ENCODE data around the gene TXNRD2. TPM values are rescaled to one million over a fixed set of nuclear protein-coding genes. Genes with fewer than 3 reads are reported as not detected.
A peak's percentile ranks its signal among the peaks of the same experiment; 100 is the strongest.

TXNRD2 gene
- total RNA-seq, 1 experiment from 2014 or later = 19.7 TPM

DNA sequence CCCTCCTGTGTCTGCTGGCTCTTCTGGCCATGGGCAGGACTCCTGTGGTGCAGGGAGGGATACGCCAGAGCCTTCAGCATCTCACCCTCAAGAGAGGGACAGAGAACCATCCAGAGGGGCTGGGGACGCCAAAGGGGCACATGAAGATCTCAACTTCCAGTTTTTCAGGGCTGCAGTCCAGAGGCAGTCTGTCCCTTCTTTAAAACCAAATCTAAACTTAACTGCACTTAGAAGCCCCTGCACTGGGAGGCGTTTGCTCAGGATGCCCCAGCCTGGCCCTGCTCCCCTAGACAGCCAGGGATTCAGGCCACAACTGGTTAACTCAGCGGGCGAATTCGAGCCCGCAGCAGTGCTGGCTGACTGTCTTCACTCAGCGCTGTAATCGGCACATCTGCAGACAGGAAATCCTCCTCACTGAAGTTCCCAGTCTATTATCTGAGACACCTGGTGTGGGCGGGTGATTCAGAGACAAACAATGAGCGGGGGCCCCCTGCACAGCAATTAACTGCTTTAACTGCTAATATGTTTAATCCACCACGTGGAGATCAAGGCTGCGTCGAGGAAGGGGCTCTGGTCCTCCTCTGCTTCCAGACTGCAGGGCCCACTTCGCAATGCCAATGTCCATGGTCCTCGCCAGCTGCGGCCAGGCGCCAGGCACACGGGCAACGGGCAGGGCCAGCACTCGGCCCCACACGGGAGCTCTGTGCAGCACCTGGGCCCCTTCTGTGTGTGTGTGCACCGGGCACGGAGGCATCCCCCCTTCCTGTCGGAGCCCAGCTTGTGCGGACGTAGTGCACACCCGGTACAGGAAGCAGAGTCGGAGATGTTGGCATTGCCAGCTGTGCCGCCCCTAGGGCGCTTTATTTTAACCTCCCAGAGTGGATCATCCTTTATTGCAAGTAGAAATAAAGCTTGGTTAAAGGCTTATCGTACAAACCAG, 50.0 kb downstream of the TXNRD2 start:
- intact Hi-C loops (cut with micrococcal nuclease) = no loop called here
- TF ChIP-seq SRF (IDR thresholded peaks at IDR 0.05; ENCODE audit: low read depth) (no peak), FOSL1 (IDR thresholded peaks at IDR 0.05; ENCODE audit: low read depth) (no peak), ELF1 (IDR thresholded peaks at IDR 0.05; ENCODE audit: borderline replicate concordance, low read depth) (no peak), EGR1 (IDR thresholded peaks at IDR 0.05; ENCODE audit: low read depth) (peak; percentile 81), CEBPB (IDR thresholded peaks at IDR 0.05; ENCODE audit: low read depth) (no peak)
- POLR2A ChIA-PET = interaction anchor here (0.7 kb wide), 1 partner anchor 13 kb away, joined by 3 read pairs; no protein-coding TSS in a partner anchor
- RAD21 ChIA-PET (ENCODE audit: low non-redundant PET in 1 of 2, low total read pairs in 2 of 2, uncharacterized antibody in 2 of 2, unreplicated experiment in 2 of 2) = no interaction called here
- Histone ChIP-seq H3K4me3 (replicated peaks in 1 of 2; ENCODE audit: low read depth in 1 of 2, low read length in 2 of 2) (peak overlapping the region in 1 of 2 experiments; percentile 24; a peak in 1 of 4 replicates), H3K9ac (ENCODE audit: low read length) (peak overlapping the region; percentile 35), H3K4me2 (ENCODE audit: low read length) (peak overlapping the region; percentile 73), H3K4me1 (ENCODE audit: control insufficient read depth in 1 of 2, insufficient read depth in 2 of 2, low read length in 2 of 2) (peaks cover 17 to 25% of the 10 kb centered on the region in 2 experiments), H3K9me2 (ENCODE audit: insufficient read depth) (no peaks in the 10 kb centered on the region), H3K79me2 (ENCODE audit: insufficient read depth, low read length) (no peaks in the 10 kb centered on the region), H4K20me1 (ENCODE audit: insufficient read depth) (no peaks in the 10 kb centered on the region), H3K27me3 (ENCODE audit: insufficient read depth, low read length) (no peaks in the 10 kb centered on the region), H3K9me3 (ENCODE audit: control insufficient read depth in 1 of 2, insufficient read depth in 1 of 2, low read depth in 1 of 2, low read length in 2 of 2) (no peaks in the 10 kb centered on the region), H2AFZ (ENCODE audit: low read depth, low read length, poor library complexity, severe bottlenecking) (no peak overlapping the region), H3K27ac (ENCODE audit: low read depth, low read length) (0 out of 2 replicates have a peak overlapping the region, but pooled peaks have one; percentile 22), H3K36me3 (ENCODE audit: control insufficient read depth in 1 of 2, insufficient read depth in 2 of 2, low read length in 2 of 2) (no peaks in the 10 kb centered on the region)
- ATAC-seq (peak; percentile 78), DNase-seq (ENCODE audit: low read depth, low spot score) (no peak)
- CTCF ChIA-PET = no interaction called here
- no TSS peak for BruUV-seq (replicated peaks)

DNA sequence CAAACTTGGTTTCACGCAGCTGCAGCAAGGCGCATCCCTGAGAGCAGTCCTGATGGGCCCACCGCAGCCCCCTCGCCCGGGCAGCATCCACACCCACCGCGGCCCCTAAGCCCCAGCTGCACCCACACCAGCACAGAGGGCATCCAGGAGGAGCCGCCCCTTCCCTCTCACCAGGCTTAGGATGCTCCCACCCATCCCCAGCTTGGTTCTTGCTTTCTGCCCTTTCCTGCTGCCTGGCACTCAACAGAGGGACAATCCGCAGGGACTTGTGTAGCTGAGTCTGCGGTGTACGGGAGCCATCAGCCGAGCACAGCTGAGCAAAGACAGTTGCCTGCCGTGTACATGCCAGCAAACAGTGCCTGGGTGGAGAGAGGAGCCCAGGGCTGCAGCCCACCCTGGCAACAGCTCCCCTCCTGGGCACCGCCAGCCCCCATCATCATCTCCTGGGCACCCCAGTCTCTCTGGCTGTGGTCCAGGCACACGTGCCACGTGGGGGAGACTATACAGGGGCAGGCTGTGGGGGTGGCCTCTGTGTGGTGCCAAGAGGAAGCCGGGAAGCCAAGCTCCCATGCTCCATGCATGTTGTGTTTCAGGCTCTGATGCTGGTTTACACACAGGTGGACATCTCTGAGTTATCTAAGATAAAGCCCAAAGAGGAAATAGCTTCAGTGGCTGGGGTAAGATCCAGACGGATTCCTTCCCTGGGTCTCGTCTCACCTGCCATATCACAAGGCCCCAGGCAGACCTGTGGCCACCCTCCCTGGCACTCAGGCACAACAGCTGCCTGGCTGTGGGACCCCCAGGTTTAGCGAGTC, 50.9 kb downstream of the TXNRD2 start:
- Histone ChIP-seq H2AFZ (ENCODE audit: low read depth, low read length, poor library complexity, severe bottlenecking) (no peak overlapping the region), H3K9me2 (ENCODE audit: insufficient read depth) (no peaks in the 10 kb centered on the region), H3K79me2 (ENCODE audit: insufficient read depth, low read length) (no peaks in the 10 kb centered on the region), H3K36me3 (ENCODE audit: control insufficient read depth in 1 of 2, insufficient read depth in 2 of 2, low read length in 2 of 2) (no peaks in the 10 kb centered on the region), H3K27ac (ENCODE audit: low read depth, low read length) (peak overlapping the region; percentile 22; the same call in 1 of the 2 replicates), H3K9me3 (ENCODE audit: control insufficient read depth in 1 of 2, insufficient read depth in 1 of 2, low read depth in 1 of 2, low read length in 2 of 2) (no peaks in the 10 kb centered on the region), H3K4me2 (ENCODE audit: low read length) (peak overlapping the region; percentile 73), H3K9ac (ENCODE audit: low read length) (peak overlapping the region; percentile 35), H4K20me1 (ENCODE audit: insufficient read depth) (no peaks in the 10 kb centered on the region), H3K4me3 (replicated peaks in 1 of 2; ENCODE audit: low read depth in 1 of 2, low read length in 2 of 2) (no peak overlapping the region), H3K4me1 (ENCODE audit: control insufficient read depth in 1 of 2, insufficient read depth in 2 of 2, low read length in 2 of 2) (peaks cover 17 to 22% of the 10 kb centered on the region in 2 experiments), H3K27me3 (ENCODE audit: insufficient read depth, low read length) (no peaks in the 10 kb centered on the region)
- intact Hi-C loops (cut with micrococcal nuclease) = no loop called here
- POLR2A ChIA-PET = interaction anchor here (0.7 kb wide), 1 partner anchor 14 kb away, joined by 3 read pairs; no protein-coding TSS in a partner anchor
- RAD21 ChIA-PET (ENCODE audit: low non-redundant PET in 1 of 2, low total read pairs in 2 of 2, uncharacterized antibody in 2 of 2, unreplicated experiment in 2 of 2) = no interaction called here
- no peak for ATAC-seq
- BruUV-seq (replicated peaks) = no TSS peak
- CTCF ChIA-PET = no interaction called here
- TF ChIP-seq RAD21 (IDR thresholded peaks at IDR 0.05; ENCODE audit: low read depth) = no peak
- no peak for DNase-seq (ENCODE audit: low read depth, low spot score)

Measured in HCT116 (cell line).